Rectal smooth muscle tissue (tissue), 1 donor: ENCODE data around the gene GPR183.

ENCODE experiments used
- H3K27ac ChIP-seq: one replicate; pipeline ENCODE4 v1.7.0; 2013; ENCODE audit warnings: low read depth, low read length, inconsistent platforms
- H3K27me3 ChIP-seq: one replicate; pipeline ENCODE4 v1.7.0; 2013; ENCODE audit warnings: low read length; ENCODE audit not compliant: control insufficient read depth, insufficient read depth
- H3K36me3 ChIP-seq: one replicate; pipeline ENCODE4 v1.7.0; 2013; ENCODE audit warnings: low read length; ENCODE audit not compliant: control insufficient read depth, insufficient read depth
- H3K4me1 ChIP-seq: one replicate; pipeline ENCODE4 v1.7.0; 2013; ENCODE audit warnings: low read length; ENCODE audit not compliant: control insufficient read depth, insufficient read depth
- H3K4me3 ChIP-seq: one replicate; pipeline ENCODE4 v1.7.0; 2013; ENCODE audit warnings: low read length
- H3K9ac ChIP-seq: one replicate; pipeline ENCODE4 v1.7.0; 2013; ENCODE audit warnings: low read length

Gene GPR183

GRCh38 chr13:99296398-99296797, 10.8 kb downstream of the GPR183 start:
- Histone ChIP-seq H3K4me1 (no peaks in the 10 kb centered on the region), H3K9ac (no peak overlapping the region), H3K27ac (no peak overlapping the region)

GRCh38 chr13:99295488-99296252, 11.5 kb downstream of the GPR183 start:
- Histone ChIP-seq H3K4me3 (no peak overlapping the region), H3K9ac (no peak overlapping the region), H3K36me3 (no peaks in the 10 kb centered on the region), H3K27ac (no peak overlapping the region), H3K4me1 (no peaks in the 10 kb centered on the region), H3K27me3 (no peaks in the 10 kb centered on the region)

More at GRCh38 chr13:99296398-99296797, 10.8 kb downstream of the GPR183 start:
- Histone ChIP-seq H3K36me3 (no peaks in the 10 kb centered on the region), H3K27me3 (no peaks in the 10 kb centered on the region), H3K4me3 (no peak overlapping the region)

GRCh38 chr13:99294958-99295357, 12.2 kb downstream of the GPR183 start:
- Histone ChIP-seq H3K9ac (no peak overlapping the region), H3K36me3 (no peaks in the 10 kb centered on the region), H3K27me3 (no peaks in the 10 kb centered on the region), H3K27ac (no peak overlapping the region), H3K4me3 (no peak overlapping the region), H3K4me1 (no peaks in the 10 kb centered on the region)

- no peak overlapping the region for H3K4me3 ChIP-seq
- no peaks in the 10 kb centered on the region for H3K4me1 ChIP-seq
- H3K27ac ChIP-seq = no peak overlapping the region
- no peaks in the 10 kb centered on the region for H3K27me3 ChIP-seq
- no peaks in the 10 kb centered on the region for H3K36me3 ChIP-seq
- H3K9ac ChIP-seq = no peak overlapping the region
These were observed 13.0 kb downstream of the GPR183 start for GRCh38 chr13:99294198-99294597.

GRCh38 chr13:99293178-99293577, 14.0 kb downstream of the GPR183 start:
- no peaks in the 10 kb centered on the region for H3K36me3 ChIP-seq
- no peak overlapping the region for H3K4me3 ChIP-seq
- no peak overlapping the region for H3K9ac ChIP-seq
- H3K27ac ChIP-seq = no peak overlapping the region
- no peaks in the 10 kb centered on the region for H3K27me3 ChIP-seq
- H3K4me1 ChIP-seq = no peaks in the 10 kb centered on the region

- Histone ChIP-seq H3K9ac (no peak overlapping the region), H3K27me3 (no peaks in the 10 kb centered on the region), H3K4me3 (no peak overlapping the region), H3K36me3 (no peaks in the 10 kb centered on the region), H3K4me1 (peaks cover 2% of the 10 kb centered on the region), H3K27ac (no peak overlapping the region)
These were observed 16.3 kb downstream of the GPR183 start for GRCh38 chr13:99290894-99291293.

GRCh38 chr13:99289674-99290337, 17.4 kb downstream of the GPR183 start:
- no peak overlapping the region for H3K4me3 ChIP-seq
- H3K27me3 ChIP-seq = no peaks in the 10 kb centered on the region
- H3K36me3 ChIP-seq = no peaks in the 10 kb centered on the region
- H3K4me1 ChIP-seq = peaks cover 4% of the 10 kb centered on the region
- H3K27ac ChIP-seq = no peak overlapping the region
- H3K9ac ChIP-seq = no peak overlapping the region

- no peak overlapping the region for H3K4me3 ChIP-seq
- H3K36me3 ChIP-seq = no peaks in the 10 kb centered on the region
- no peak overlapping the region for H3K27ac ChIP-seq
- no peak overlapping the region for H3K9ac ChIP-seq
- peaks cover 4% of the 10 kb centered on the region for H3K4me1 ChIP-seq
- no peaks in the 10 kb centered on the region for H3K27me3 ChIP-seq
These were observed 17.9 kb downstream of the GPR183 start for GRCh38 chr13:99289271-99289670.

GRCh38 chr13:99288089-99288488, 19.1 kb downstream of the GPR183 start:
- no peaks in the 10 kb centered on the region for H3K27me3 ChIP-seq
- H3K4me1 ChIP-seq = peaks cover 4% of the 10 kb centered on the region

GRCh38 chr13:99287551-99287950, 19.6 kb downstream of the GPR183 start:
- no peak overlapping the region for H3K27ac ChIP-seq

More at GRCh38 chr13:99288089-99288488, 19.1 kb downstream of the GPR183 start:
- Histone ChIP-seq H3K27ac (no peak overlapping the region), H3K36me3 (no peaks in the 10 kb centered on the region), H3K4me3 (no peak overlapping the region), H3K9ac (no peak overlapping the region)

GRCh38 chr13:99285432-99286182, 21.6 kb downstream of the GPR183 start:
- H3K27ac ChIP-seq = no peak overlapping the region
- peaks cover 7% of the 10 kb centered on the region for H3K4me1 ChIP-seq
- H3K9ac ChIP-seq = no peak overlapping the region
- no peaks in the 10 kb centered on the region for H3K27me3 ChIP-seq
- H3K36me3 ChIP-seq = no peaks in the 10 kb centered on the region
- H3K4me3 ChIP-seq = no peak overlapping the region

More at GRCh38 chr13:99287551-99287950, 19.6 kb downstream of the GPR183 start:
- peaks cover 4% of the 10 kb centered on the region for H3K4me1 ChIP-seq
- H3K27me3 ChIP-seq = no peaks in the 10 kb centered on the region
- no peak overlapping the region for H3K4me3 ChIP-seq
- H3K36me3 ChIP-seq = no peaks in the 10 kb centered on the region
- no peak overlapping the region for H3K9ac ChIP-seq
